Measurements from ENCODE around the gene NUP54.

Gene NUP54

DNA sequence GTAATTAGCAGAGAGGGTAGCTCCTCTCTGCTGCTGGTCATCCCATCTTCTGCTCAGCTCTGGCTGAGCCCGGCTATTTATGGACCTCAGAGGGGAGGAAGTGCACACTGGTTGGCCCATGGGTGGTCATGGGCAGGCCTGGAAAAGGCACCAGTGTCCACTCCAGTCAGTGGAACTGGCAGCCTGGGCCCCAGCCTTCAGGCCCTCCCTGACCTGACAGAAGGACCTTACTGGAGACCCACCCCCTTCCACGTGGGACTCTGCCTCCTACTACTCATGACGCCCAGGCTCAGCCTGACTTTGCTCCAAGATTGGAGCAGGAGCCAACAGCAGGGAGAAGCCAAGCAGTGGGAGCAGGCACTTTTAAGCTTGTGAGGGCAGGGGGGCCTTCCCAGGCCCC is 81.7 kb downstream of the NUP54 start:
- no peak for DNase-seq

All from DMS153 (cell line).